GM13977 (cell line): ENCODE data around the gene MAML3.

Experiments used
- DNase-seq: peaks from one replicate; pipeline ENCODE4 v3.0.0; 2012; ENCODE audit warnings: low spot score
- CTCF ChIP-seq: IDR thresholded peaks from 2 replicates; pipeline ENCODE4 v1.5.1; 2012; ENCODE audit warnings: mild to moderate bottlenecking, control low read depth; ENCODE audit not compliant: insufficient read depth; ENCODE audit errors: extremely low read depth, missing control alignments
- in situ Hi-C: fragments of 300-500 bp; cut with MboI; formaldehyde crosslinking; loops from one replicate; pipeline ENCODE4 v1.12.0; 2022; ENCODE audit warnings: low sequenced_read_pairs, low pct_unique_long_range_greater_than_20kb, mixed read lengths, inconsistent platforms; ENCODE audit not compliant: unreplicated experiment

MAML3 gene

GRCh38 chr4:139774759-139775487 is 379.1 kb downstream of the MAML3 start:
- DNase-seq: no peak

GRCh38 chr4:139773560-139774318 is 380.2 kb downstream of the MAML3 start:
- no peak for TF ChIP-seq CTCF
- DNase-seq: no peak
- in situ Hi-C loops: no loop called here

More at GRCh38 chr4:139774759-139775487, 379.1 kb downstream of the MAML3 start:
- in situ Hi-C loops: no loop called here
- no peak for TF ChIP-seq CTCF

GRCh38 chr4:139770361-139770760 is 383.6 kb downstream of the MAML3 start:
- DNase-seq: no peak
- in situ Hi-C loops: no loop called here
- no peak for TF ChIP-seq CTCF

- in situ Hi-C loops: no loop called here
- no peak for TF ChIP-seq CTCF
- DNase-seq: no peak
These were observed 384.6 kb downstream of the MAML3 start for GRCh38 chr4:139769364-139769763.

GRCh38 chr4:139768896-139769295 is 385.1 kb downstream of the MAML3 start:
- TF ChIP-seq CTCF: peak; percentile 7
- no peak for DNase-seq
- in situ Hi-C loops: no loop called here

GRCh38 chr4:139768366-139768765 is 385.6 kb downstream of the MAML3 start:
- TF ChIP-seq CTCF: no peak
- in situ Hi-C loops: no loop called here
- DNase-seq: no peak
